Measurements from ENCODE around the gene ZNF469. TPM values are rescaled to one million over a fixed set of nuclear protein-coding genes. Genes with fewer than 3 reads are reported as not detected.

The ZNF469 gene
- total and polyA plus RNA-seq, 9 of the 15 experiments (the other 6 are each of a cell fraction or from before 2014, with no cell fraction given), result 0.01 to 0.04 TPM; not detected in 7

DNA sequence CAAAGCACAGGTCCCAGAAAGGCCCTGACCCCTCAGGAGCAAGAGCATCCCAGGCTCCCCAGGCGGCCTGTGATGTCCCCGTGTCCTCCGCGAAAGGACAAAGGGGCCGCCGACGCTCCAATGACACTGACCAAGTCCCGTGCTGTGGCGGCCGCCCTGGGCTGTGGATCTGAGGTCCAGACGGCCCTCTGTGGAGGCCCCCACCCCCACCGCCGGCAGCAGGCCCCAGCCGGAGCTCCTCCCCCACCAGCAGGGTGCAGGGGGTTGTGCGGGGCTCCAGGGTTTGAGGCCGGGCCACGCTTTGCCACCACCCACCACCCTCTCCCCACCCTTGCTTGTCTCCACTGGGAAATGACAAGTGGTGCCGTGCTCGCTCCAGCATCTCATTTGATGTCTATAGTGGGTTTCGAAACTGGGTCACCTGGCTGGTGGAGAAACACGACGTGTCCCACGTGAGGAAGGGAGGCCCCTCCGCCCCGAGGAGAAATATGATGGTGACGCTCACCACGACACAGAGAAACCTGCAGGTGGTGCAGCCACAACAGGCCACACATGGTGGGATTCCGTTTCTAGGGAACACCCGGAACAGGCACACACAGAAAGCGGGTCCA is 31.2 kb upstream of the ZNF469 start:
- in situ Hi-C loops (cut with MboI), result no loop called here
- FAIRE-seq, result no peak

More for the DNA sequence above, 31.2 kb upstream of the ZNF469 start:
- H3K4me2 ChIP-seq (ENCODE audit: insufficient read depth, low read length), result no peak overlapping the region
- H3K27ac ChIP-seq (ENCODE audit: extremely low read depth, low read depth, low read length), result no peak overlapping the region
- ChIA-PET POLR2A (interaction anchor here (1.0 kb wide), 1 partner anchor 17 kb away, joined by 3 read pairs; no protein-coding TSS in a partner anchor), CTCF (ENCODE audit: low intra/inter-chr PET ratio) (no interaction called here)
- H3K27me3 ChIP-seq (ENCODE audit: control insufficient read depth in 2 of 2, insufficient read depth in 2 of 2, low read length in 2 of 2), result peaks cover 4 to 31% of the 10 kb centered on the region in 2 experiments; a peak in 3 of 5 replicates
- no peak overlapping the region for H2AFZ ChIP-seq (ENCODE audit: low read depth, low read length)
- H3K4me3 ChIP-seq, result no peak overlapping the region
- H3K4me1 ChIP-seq (replicated peaks in 1 of 2; ENCODE audit: control insufficient read depth in 2 of 2, insufficient read depth in 2 of 2, low read length in 2 of 2), result peaks cover 0 to 65% of the 10 kb centered on the region in 2 experiments; a peak in 2 of 5 replicates
- H3K9ac ChIP-seq (ENCODE audit: insufficient read depth in 1 of 2, low read depth in 2 of 2, low read length in 2 of 2), result no peak overlapping the region
- ATAC-seq, result no peak
- H4K20me1 ChIP-seq (replicated peaks; ENCODE audit: control insufficient read depth, insufficient read depth, low read length), result peaks cover 8% of the 10 kb centered on the region; the same call in 1 of the 2 replicates
- WGBS (ENCODE audit: insufficient coverage, low coverage, missing lambda C conversion rate), result 35% methylated on average over 25 of the region's 30 CpGs
- no peak for DNase-seq (ENCODE audit: extremely low read depth in 1 of 4, low spot score in 3 of 4)
- H3K9me1 ChIP-seq (ENCODE audit: control insufficient read depth, insufficient read depth, low read length), result no peaks in the 10 kb centered on the region
- H3K36me3 ChIP-seq (ENCODE audit: control insufficient read depth, insufficient read depth, low read length), result no peaks in the 10 kb centered on the region
- no TSS peak for BruUV-seq (replicated peaks)
- intact Hi-C loops (cut with micrococcal nuclease), result no loop called here
- no peak for TF ChIP-seq E2F5 (CRISPR knock-in tag; IDR thresholded peaks at IDR 0.05)
- TF ChIP-seq, protein P1, sequence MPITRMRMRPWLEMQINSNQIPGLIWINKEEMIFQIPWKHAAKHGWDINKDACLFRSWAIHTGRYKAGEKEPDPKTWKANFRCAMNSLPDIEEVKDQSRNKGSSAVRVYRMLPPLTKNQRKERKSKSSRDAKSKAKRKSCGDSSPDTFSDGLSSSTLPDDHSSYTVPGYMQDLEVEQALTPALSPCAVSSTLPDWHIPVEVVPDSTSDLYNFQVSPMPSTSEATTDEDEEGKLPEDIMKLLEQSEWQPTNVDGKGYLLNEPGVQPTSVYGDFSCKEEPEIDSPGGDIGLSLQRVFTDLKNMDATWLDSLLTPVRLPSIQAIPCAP (CRISPR knock-in tag; IDR thresholded peaks at IDR 0.05; ENCODE audit: borderline replicate concordance), result no peak
- TF ChIP-seq ZFP1 (CRISPR knock-in tag; IDR thresholded peaks at IDR 0.05), result no peak
- TF ChIP-seq E2F1 (CRISPR knock-in tag; IDR thresholded peaks at IDR 0.05), result no peak
- no peak for TF ChIP-seq MAFK (IDR thresholded peaks at IDR 0.05; ENCODE audit: low read length)
- TF ChIP-seq HNRNPLL (IDR thresholded peaks at IDR 0.05; ENCODE audit: low read depth, low read length, poor library complexity, severe bottlenecking), result no peak
- TF ChIP-seq, protein P2, sequence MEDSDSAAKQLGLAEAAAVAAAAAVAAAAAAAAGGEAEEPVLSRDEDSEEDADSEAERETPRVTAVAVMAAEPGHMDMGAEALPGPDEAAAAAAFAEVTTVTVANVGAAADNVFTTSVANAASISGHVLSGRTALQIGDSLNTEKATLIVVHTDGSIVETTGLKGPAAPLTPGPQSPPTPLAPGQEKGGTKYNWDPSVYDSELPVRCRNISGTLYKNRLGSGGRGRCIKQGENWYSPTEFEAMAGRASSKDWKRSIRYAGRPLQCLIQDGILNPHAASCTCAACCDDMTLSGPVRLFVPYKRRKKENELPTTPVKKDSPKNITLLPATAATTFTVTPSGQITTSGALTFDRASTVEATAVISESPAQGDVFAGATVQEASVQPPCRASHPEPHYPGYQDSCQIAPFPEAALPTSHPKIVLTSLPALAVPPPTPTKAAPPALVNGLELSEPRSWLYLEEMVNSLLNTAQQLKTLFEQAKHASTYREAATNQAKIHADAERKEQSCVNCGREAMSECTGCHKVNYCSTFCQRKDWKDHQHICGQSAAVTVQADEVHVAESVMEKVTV (CRISPR knock-in tag; IDR thresholded peaks at IDR 0.05), result no peak
- no peak for TF ChIP-seq PHTF2 (CRISPR knock-in tag; IDR thresholded peaks at IDR 0.05)
- TF ChIP-seq LCOR (CRISPR knock-in tag; IDR thresholded peaks at IDR 0.05), result no peak
- TF ChIP-seq NR2F6 (CRISPR knock-in tag; IDR thresholded peaks at IDR 0.05), result no peak
- TF ChIP-seq ZBTB17 (CRISPR knock-in tag; IDR thresholded peaks at IDR 0.05), result no peak
- no peak for TF ChIP-seq SOX6 (IDR thresholded peaks at IDR 0.05)
- no peaks in the 10 kb centered on the region for H3K79me2 ChIP-seq (ENCODE audit: control insufficient read depth, insufficient read depth, low read length)
- no peaks in the 10 kb centered on the region for H3K9me3 ChIP-seq (replicated peaks; ENCODE audit: control insufficient read depth, insufficient read depth, low read depth, low read length)

Data from K562 (cell line).